ENCODE data around the gene SOBP.
"Not testable (repeated sequence)": the region's sequence is repeated elsewhere in the genome, so short reads cannot be mapped to it uniquely, and the experiment has no call there.

SOBP gene

DNA sequence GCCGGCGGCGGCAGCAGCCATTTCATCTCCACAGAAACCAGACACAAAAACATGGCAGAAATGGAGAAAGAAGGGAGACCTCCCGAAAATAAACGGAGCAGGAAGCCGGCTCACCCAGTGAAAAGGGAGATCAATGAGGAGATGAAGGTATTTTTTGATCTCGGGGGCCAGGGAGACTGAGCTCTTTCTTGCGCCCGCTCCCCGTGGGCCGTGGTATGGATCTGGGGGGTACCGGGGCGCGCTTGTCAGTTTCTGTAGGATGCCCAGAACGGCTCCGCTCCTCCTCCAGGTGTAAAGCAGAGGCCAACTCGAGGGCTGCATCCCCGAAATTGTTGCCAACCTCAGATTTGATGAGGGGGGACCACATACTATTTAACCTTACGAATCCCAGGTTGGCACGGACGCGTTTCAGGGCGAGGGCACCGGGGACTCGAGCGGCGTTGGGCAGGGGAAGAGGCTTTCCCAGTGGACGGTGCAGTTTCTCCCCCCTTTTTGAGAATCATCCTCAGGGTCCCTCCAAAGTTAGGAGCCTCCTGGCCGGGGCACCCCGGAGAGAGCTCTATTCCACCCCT is 735 bp downstream of the SOBP start:
- no peak for DNase-seq

DNA sequence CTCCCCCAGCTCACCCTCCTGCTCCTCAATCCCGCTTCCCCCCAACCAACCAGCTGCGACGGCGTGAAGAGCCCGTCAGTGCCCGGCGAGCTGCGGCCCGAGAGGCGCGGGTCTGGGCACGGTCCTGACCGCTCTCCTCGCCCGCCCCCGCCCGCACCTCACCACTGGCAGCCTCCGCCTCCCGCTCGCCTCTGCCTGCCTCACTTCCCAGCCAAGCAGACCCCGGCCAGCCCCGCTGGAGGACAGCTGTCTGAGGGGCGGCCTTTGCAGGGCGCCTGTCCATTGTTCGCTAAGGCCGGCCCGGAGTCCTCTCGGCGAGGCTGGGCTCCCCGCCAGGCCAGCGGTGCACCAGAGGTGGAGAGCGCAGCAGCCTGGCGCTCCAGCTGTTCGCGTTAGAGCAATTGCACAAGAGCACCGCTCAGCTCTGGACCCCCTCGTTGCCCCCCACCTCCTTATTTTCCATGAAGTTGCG is 1.3 kb downstream of the SOBP start:
- DNase-seq, result no peak

DNA sequence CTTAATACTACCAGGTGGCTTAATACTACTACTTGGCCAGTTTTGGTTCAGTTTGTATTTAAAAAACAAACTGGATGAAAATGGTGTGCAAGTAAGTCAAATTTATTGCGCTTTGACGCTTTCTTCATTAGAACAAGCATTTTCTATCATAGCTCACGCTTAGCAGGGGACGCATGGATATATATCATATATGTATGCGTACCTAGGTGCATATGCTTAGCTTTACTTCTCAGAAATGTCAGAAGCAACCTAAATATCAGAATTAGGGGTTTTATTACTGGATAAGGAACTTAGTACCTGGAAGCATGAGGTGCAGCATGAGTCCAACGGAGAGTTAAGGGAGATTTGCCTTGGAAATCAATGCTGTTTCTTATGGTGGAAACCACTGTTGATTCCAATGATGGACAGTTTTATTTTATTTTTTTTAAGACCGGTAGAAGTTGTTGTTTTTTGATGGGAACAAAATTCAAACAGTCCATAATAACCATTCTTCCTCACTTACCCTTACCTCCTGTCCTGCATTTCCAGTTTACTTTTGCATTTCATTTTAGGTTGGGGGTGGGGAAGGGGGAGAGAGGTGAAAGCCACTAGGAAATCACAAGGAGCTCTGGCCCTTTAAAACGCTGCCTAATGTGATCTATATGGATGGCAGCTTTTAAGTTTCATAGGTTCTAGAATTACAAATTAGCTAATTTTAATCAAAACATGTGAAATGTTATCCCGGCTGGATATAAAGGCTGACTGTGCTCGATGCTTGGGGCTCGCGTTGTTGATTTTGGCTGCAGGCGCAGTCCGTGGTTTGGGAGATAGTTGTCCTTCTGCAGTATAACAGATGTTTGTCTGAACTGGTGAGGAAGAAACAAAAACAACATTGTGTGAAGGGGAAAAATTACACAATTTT is 2.1 kb downstream of the SOBP start:
- DNase-seq, result no peak

DNA sequence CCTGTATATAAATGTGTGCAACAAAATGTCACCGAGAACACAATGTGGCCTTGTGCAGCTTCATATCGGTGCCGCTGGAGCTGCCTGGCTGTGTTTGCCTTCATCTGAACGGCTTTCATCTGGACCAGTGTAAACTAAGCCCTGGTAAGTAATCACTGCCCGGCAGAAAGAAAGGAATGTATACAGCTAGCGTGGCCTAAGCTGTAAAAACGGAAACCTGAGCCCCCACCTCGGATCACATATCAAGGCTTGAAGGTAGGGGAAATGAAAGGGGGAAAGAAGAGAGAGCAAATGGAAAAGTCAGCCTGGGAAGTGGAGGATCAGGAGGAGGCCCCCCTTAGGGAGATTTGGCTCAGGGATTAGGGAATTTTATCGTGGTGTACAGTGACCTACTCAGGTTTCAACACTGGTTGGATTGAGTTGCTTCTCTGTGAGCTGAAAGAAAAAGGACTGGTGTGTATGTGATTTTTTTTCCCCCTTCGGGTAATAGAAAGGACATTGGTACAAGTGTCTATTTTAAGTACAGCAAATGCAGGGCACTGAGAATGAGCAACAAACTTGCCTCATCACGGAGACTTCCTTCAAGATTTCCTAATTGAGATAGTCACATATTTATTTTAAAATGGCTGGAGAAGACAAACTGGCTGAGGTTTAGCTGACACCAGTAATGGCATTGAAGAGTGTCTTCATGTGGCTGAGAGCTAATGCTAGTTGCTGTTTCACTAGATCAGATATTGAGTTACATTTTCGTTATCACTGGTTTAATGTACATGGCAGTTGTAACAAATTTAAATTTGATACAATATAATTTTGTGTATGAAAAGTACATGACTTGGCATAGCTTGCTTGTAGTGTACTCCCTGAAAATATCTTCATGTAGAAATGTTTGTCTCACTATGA is 3.5 kb downstream of the SOBP start:
- DNase-seq, result no peak

DNA sequence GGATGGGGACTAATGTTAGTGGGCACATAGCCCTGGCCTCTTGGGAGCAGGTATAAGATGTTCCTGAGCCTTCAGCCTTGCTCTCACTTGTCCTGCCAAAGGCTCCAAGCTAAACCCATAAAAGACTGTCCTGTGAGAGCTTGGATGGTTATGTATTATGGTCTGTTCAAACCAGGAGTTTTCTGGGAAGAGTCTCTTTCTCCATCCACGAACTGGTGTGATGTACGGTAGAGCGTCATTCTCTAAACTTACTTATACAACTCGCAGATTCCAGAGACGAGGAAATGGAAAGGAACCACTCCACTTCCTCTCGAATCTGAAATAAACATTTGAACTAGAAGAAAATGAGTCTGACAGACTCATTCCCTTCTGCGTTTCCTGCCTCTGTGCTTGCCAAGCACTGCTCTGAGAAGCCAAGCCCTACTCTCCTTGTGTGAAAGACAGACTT is 5.3 kb downstream of the SOBP start:
- no peak for DNase-seq

DNA sequence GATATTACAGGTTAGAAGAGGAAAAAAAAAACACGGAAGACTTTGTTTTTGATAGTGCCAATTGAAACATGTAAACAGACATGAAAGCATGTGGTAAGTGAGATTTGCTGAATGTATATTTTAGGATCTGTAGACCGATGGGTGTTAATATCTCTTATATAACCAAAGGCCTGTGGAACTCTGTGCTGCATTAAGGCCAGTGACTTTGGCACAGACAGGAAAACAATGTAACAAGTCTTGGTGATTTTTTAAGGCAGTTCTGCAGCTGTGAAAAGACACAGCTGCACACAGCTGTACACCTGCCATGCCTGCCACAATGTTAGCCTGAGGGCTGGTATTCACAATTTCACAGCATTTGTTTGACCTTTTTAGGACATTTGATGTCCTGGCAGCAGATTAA is 6.1 kb downstream of the SOBP start:
- DNase-seq, result no peak

DNA sequence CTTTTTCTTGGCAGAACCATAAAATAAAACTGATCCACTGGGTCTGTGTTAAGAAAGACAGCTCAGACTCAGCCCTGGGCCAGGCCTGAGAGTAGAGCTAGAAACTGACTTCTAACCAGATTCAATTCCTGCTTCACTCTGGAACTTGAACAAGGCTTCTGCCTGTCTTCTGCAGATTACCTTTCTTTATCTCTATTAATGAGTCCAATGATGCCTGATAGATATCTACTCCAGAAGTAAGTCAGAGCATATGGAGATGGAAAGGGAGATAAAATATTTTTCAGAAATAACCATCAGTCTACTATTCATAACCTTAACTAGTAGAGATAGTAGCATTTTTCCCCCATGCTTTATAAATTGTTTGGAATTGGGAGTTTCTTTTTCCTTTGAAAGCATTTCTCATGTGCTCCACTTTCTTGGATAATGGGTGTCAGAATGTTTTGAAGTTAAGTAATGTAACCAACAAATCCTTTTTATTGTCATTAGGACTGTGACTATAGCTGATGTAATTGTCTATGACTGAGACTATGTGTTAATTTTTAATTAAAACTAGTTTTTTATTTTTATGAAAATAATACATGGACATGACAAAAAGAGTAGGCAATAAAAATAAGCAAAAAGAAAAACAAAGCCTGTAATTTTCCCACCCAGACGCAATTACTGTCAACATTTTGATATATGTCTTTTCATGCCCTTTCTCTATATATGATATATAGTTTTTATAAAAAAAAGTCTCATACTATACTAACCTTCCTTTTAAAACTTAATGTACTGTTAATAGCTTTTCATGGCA is 7.2 kb downstream of the SOBP start:
- no peak for DNase-seq

DNA sequence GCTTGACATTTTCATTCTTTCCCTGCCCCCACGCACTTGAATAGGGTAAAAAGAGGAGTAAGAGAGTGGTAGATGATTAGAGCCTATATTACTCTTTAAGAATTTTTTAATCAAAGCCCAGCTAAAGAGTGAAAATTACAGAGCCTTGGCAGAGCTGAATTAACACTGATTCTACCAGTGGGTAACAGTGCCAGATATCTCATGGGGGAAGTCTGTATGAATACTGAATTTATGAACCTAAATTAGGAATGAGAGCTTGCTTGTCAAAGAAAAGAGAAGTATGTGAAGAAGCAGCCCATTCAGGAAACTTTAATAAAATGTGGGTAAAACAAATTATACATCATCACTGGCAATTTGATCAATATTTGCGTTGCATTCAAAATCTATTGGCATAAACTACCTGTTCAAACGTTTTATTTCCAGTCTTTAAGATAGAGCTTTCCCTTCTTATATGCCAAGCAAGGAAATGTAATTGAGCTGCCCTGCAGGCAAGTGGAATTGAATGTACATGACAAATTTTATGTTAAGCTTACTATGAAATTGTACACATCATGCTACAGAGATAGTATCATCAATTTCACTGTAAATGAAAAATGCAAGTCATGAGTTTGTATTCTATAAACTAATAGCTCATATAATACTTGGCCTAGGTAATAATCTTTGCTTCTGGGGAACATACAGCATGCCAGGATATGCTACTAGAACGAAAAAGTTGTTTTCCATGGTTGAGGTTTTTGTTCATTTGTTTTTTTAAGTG is 14.5 kb downstream of the SOBP start:
- no peak for DNase-seq

DNA sequence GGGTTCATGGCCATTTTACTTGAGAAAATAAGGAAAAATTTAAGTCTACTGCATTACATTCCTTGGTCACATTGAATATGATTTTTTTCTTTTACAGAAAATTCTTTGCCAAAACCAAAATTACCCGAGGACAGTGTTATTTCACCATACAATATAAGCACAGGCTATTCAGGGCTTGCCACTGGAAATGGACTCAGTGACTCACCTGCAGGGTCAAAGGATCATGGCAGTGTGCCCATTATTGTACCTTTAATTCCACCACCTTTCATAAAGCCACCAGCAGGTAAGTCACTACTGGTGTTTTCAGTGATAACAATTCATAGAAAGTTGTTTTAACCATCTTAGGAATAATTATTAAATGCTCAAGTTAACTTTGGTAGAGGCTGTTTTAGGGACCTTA is 16.2 kb downstream of the SOBP start:
- DNase-seq, result no peak

DNA sequence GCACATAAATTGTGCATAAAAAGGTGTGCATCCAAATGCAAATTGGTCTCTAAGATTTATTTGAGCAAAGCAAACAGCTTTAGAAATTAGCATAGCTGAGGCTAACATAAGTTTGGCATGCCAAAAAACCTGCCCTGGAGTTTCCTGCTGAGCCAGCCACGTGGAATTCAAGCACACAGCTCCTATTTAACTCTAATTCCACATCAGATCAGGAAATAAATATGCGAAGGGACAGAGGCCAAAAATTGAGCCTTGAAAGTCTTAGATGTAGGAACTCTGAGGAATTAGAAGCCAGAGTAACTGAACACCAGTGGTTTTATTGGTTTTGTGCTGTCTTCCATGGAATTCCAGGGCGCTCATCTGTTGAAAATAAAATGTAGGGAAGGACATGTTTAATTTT is 19.6 kb downstream of the SOBP start:
- DNase-seq, result no peak

DNA sequence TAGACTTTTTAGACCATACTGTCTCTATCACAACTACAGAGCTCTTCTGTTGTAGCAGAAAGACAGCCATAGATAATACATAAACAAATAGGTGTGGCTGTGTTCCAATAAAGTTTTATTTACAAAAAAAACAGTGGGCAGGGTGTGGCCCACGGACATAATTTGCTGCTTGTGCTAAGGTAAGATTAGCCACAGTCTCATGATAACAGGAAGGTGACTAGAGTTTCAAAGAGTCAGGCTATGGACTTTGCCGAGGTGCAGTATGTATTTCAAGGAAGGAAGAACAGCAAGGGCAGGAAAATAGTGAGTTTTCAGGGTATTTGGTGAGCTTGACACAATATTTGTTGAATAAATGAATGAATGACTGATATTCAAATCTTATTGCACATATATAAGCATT is 20.2 kb downstream of the SOBP start:
- no peak for DNase-seq

DNA sequence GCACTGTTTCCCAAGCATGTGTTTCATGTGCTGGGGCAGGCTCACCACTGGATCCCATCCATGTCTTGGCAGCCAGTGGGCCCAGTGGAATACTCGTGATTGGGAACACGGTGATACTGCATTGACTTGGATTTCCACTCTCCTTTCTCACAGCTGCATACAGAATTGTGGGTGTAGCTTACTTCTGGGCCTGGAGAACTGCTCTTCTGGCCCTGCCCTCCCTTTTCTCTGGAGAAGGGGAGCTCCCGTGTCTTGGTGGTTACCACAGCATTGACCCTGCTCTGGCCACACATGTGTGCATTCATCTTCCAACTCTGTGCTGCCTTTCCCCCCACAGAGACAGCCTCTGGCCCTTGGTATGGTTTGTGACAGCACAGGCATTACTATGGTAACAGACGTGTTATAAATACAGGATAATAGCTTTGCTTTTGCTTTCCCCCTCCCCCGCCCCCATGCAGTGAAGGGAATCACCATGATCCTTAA is 21.6 kb downstream of the SOBP start:
- DNase-seq, result no peak

DNA sequence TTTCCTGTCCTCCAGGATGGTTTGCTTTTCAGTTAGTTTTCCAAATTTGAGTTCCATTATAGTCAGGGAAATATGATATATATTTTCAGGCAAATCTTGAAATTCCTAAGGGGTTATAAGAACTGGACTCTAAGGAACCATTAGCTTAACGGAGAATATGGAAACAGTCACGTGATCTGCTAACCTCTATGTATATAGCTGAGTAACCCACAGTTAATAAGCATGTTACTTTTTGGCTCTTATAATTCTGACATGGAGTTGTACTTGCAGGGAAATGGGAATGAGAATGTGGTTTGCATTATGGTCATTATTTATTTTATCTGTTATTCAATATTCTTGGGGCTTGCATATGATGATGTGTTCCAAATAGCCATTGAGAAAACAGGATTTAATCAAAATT is 23.3 kb downstream of the SOBP start:
- DNase-seq, result no peak

DNA sequence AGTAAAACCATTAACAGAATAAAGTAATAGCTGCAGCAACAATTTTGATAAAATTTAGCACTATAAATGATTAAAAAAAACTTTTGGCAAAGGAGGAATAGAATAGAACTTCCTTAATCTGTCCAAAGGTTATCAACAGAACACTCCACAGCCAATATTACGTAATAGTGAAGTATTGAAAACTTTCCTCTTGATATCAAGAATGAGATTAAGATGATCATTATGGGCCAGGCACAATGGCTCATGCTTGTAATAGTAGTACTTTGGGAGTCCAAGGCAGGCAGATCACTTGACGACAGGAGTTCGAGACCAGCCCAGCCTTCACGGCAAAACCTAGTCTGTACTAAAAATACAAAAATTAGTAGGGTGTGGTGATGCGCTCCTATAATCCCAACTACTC is 26.0 kb downstream of the SOBP start:
- no peak for DNase-seq

DNA sequence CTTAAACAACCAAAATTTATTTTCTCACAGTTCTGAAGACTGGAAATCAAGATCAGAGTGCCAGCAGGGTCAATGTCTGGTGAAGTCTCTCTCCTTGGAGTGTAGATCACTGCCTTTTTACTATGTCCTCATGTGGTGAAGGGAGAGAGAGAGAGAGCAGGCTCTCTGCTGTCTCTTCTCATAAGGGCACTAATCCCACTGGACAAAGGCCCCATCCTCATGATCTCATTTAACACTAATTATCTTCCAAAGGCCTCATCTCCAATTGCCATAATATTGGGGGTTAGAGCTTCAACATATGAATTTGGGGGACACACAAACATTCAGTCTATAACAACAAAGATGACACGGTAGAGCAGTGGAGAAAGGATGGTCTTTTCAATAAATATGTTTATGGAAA is 27.4 kb downstream of the SOBP start:
- no peak for DNase-seq

DNA sequence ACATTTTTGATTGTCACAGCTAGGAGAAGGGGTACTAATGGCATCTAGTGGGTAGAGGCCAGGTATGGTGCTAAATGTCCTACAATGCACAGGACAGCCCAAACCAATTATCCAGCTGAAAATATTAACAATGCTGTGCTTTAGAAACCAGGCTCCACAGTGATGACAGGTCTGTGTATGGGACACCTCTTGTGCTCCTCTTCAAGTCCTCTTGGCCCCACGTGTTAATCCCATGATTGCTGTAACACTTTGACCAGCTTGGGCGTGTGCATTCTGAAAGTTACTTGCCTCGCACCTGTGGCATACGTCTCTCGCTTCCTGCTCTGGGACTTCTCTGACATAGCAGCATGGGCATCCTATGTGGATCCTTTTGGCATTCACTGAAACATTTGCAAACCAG is 29.3 kb downstream of the SOBP start:
- not testable (repeated sequence) for DNase-seq

DNA sequence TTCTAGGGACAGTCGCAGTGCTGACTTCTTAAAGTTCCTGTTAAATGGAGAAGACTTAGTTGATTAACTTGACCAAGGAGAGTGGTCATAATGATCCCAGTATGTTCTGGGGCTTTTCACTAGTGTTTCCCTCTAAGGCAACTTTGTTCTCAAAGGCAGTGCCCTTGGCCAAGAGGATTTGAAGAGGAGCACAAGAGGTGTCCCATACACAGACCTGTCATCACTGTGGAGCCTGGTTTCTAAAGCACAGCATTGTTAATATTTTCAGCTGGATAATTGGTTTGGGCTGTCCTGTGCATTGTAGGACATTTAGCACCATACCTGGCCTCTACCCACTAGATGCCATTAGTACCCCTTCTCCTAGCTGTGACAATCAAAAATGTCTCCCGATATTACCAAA is 30.8 kb downstream of the SOBP start:
- not testable (repeated sequence) for DNase-seq

DNA sequence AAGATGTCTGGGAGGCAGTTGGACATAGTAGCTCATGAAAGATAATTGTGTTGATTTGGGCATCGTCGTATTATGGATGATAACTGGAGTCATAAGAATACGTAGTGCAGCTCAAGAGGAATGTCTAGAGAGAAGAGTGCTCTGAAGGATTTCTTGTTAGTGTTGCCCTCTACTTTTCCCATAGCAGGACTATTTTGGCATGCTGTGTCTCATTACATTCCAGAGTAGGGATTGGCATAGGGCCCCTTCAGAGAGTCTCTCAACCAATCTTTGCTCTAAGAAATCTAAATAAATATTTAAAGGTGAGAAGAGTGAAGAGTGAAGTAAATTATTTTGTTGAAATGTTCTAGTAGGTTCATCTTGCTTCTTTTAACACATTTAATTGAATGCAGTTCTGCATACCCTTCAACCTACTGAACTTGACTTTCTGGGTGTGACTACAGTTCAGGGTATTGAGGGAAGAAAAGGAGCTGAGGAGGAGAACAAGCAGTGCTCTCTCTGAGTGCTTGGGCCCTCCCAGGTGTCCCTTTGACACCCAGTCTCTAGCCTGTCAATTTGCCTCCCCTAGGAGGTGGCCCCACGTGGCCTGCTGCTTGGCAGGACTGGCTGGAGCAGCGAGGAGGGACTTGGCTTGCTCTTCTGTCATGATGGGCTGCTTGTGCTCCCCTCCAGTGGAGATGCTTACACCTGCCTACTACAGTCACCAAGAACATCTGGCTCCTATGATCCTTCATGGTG is 33.3 kb downstream of the SOBP start:
- no peak for DNase-seq

DNA sequence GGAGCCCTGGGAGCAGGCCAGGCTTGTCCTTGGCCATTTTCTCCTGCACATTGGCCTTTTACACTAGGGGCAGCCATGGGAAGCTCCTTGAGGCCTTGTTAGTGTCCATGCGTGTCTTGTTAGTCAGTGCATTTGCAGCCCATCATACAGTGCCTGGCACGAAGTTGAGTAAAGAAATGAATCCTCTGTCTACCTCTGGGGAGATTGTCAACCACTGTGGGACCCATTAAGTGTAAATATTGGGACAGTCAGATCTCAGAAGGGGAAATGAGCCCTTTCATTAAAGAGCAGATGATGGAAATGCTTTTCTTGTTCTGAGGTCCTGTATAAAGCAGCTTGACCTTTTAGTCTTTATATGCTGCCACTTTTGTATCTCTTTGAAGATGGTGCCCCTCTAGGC is 33.9 kb downstream of the SOBP start:
- no peak for DNase-seq

DNA sequence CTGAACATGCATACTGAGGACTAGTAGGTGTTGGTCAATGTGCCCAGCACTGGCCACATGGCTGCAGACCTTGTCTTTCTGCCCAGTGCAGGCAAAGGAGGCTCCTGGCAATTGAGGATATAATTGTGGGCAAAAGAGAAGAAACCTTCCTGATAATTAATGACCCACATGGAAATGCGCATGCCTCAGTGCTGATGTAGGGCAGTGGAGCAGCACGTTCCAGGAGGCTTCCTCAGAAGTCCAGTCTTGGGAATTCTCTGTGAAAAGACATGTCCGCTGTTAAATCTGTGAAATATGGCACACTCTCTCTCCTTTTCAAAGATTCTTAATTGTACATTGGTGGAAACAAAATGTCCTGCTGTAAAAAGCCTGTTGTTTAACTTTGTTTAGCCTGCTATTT is 34.7 kb downstream of the SOBP start:
- DNase-seq, result no peak

DNA sequence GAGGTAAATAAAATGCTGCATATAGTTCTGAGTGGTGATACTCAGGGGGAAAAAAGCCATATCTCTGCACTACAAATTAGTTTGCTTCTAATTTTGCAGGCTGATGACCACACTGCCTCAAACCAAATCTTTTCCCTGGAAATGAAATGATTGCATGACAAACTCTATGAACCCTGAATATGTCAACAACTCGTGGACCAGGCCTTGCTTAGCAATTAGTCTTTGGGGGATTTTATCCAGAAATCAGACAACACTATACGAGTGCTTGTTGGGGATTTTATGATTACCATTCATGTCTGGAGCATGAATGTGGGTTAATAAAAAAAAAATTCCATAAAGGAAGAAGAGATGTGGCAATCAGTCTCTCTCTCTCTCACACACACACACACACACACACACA is 42.0 kb downstream of the SOBP start:
- DNase-seq, result no peak
